ENCODE results near the gene NRN1L. TPM values are rescaled to one million over a fixed set of nuclear protein-coding genes. Genes with fewer than 3 reads are reported as not detected.

The NRN1L gene
- total RNA-seq, 1 experiment from 2014 or later, result 0.58 TPM

GRCh38 chr16:67935101-67935401 is 50.4 kb downstream of the NRN1L start:
- H3K4me1 ChIP-seq (ENCODE audit: insufficient read depth, low read length, poor library complexity, severe bottlenecking), result peaks cover 16% of the 10 kb centered on the region
- H3K27me3 ChIP-seq (replicated peaks; ENCODE audit: insufficient read depth, low read depth, low read length, poor library complexity), result no peaks in the 10 kb centered on the region
- H3K9me3 ChIP-seq (ENCODE audit: low read depth, low read length, poor library complexity, severe bottlenecking), result no peaks in the 10 kb centered on the region
- TF ChIP-seq EZH2 (IDR thresholded peaks at IDR 0.05; ENCODE audit: borderline replicate concordance, low read depth, low read length, poor library complexity, severe bottlenecking), result no peak
- TF ChIP-seq, protein P1, sequence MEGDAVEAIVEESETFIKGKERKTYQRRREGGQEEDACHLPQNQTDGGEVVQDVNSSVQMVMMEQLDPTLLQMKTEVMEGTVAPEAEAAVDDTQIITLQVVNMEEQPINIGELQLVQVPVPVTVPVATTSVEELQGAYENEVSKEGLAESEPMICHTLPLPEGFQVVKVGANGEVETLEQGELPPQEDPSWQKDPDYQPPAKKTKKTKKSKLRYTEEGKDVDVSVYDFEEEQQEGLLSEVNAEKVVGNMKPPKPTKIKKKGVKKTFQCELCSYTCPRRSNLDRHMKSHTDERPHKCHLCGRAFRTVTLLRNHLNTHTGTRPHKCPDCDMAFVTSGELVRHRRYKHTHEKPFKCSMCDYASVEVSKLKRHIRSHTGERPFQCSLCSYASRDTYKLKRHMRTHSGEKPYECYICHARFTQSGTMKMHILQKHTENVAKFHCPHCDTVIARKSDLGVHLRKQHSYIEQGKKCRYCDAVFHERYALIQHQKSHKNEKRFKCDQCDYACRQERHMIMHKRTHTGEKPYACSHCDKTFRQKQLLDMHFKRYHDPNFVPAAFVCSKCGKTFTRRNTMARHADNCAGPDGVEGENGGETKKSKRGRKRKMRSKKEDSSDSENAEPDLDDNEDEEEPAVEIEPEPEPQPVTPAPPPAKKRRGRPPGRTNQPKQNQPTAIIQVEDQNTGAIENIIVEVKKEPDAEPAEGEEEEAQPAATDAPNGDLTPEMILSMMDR (conservative IDR thresholded peaks at IDR 0.05; ENCODE audit: low read depth, low read length), result no peak
- no TSS peak for BruUV-seq (replicated peaks)
- intact Hi-C loops (cut with micrococcal nuclease; ENCODE audit: unreplicated experiment), result no loop called here
- DNase-seq (ENCODE audit: low spot score), result no peak
- POLR2A ChIA-PET (ENCODE audit: low non-redundant PET), result no interaction called here
- H3K27ac ChIP-seq (ENCODE audit: low read depth, low read length, poor library complexity, severe bottlenecking), result peak overlapping the region; percentile 48
- CTCF ChIA-PET, result interaction anchor here (0.7 to 1.5 kb wide), 3 partner anchors 9 to 89 kb away, joined by 3 to 7 read pairs (median 3); partner anchors contain the start of gene NRN1L
- H3K36me3 ChIP-seq (ENCODE audit: insufficient read depth, low read length, poor library complexity, severe bottlenecking), result peaks cover 3% of the 10 kb centered on the region
- peak overlapping the region; percentile 85 for H3K4me3 ChIP-seq (ENCODE audit: low read depth, low read length, poor library complexity, severe bottlenecking)

GRCh38 chr16:67935402-67936123 is 50.9 kb downstream of the NRN1L start:
- DNase-seq (ENCODE audit: low spot score), result peak; percentile 96
- BruUV-seq (replicated peaks), result no TSS peak
- peak overlapping the region; percentile 75 for H3K27ac ChIP-seq (ENCODE audit: low read depth, low read length, poor library complexity, severe bottlenecking)

More at GRCh38 chr16:67935402-67936123, 50.9 kb downstream of the NRN1L start:
- TF ChIP-seq EZH2 (IDR thresholded peaks at IDR 0.05; ENCODE audit: borderline replicate concordance, low read depth, low read length, poor library complexity, severe bottlenecking), result no peak
- TF ChIP-seq, protein P1 (conservative IDR thresholded peaks at IDR 0.05; ENCODE audit: low read depth, low read length), result no peak
- intact Hi-C loops (cut with micrococcal nuclease; ENCODE audit: unreplicated experiment), result no loop called here
- Histone ChIP-seq H3K36me3 (ENCODE audit: insufficient read depth, low read length, poor library complexity, severe bottlenecking) (peaks cover 3% of the 10 kb centered on the region), H3K9me3 (ENCODE audit: low read depth, low read length, poor library complexity, severe bottlenecking) (no peaks in the 10 kb centered on the region), H3K4me1 (ENCODE audit: insufficient read depth, low read length, poor library complexity, severe bottlenecking) (peaks cover 16% of the 10 kb centered on the region), H3K4me3 (ENCODE audit: low read depth, low read length, poor library complexity, severe bottlenecking) (peak overlapping the region; percentile 85), H3K27me3 (replicated peaks; ENCODE audit: insufficient read depth, low read depth, low read length, poor library complexity) (no peaks in the 10 kb centered on the region)
- CTCF ChIA-PET, result interaction anchor here (0.7 to 1.5 kb wide), 3 partner anchors 9 to 89 kb away, joined by 3 to 7 read pairs (median 3); partner anchors contain the start of gene NRN1L
- POLR2A ChIA-PET (ENCODE audit: low non-redundant PET), result interaction anchor here (0.6 kb wide), 1 partner anchor 307 kb away, joined by 8 read pairs; no protein-coding TSS in a partner anchor

Other genes starting within 250 kb of the NRN1L start
- gene CARMIL2, start 239.7 kb upstream of the NRN1L start, total RNA-seq (2021), result 4.4 and 9.5 TPM in 2 replicates
- 45.8 and 48.0 TPM in 2 replicates for gene ACD, start 224.6 kb upstream of the NRN1L start, total RNA-seq (2021)
- 8.6 and 8.7 TPM in 2 replicates for gene PARD6A, start 223.9 kb upstream of the NRN1L start, total RNA-seq (2021)
- 8.5 and 11.2 TPM in 2 replicates for gene ENKD1, start 218.1 kb upstream of the NRN1L start, total RNA-seq (2021)
- gene C16orf86, start 218.1 kb upstream of the NRN1L start, total RNA-seq (2021), result not detected in 2 replicates
- 22.6 and 25.1 TPM in 2 replicates for gene GFOD2, start 165.6 kb upstream of the NRN1L start, total RNA-seq (2021)
- gene RANBP10, start 78.3 kb upstream of the NRN1L start, total RNA-seq (2021), result 27.1 and 28.0 TPM in 2 replicates
- 1.0 and 1.6 TPM in 2 replicates for gene TSNAXIP1, start 78.0 kb upstream of the NRN1L start, total RNA-seq (2021)
- gene THAP11, start 42.6 kb upstream of the NRN1L start, total RNA-seq (2021), result 46.6 and 48.9 TPM in 2 replicates
- gene NUTF2, start 38.0 kb upstream of the NRN1L start, total RNA-seq (2021), result 197 and 217 TPM in 2 replicates
- gene CENPT, start 37.2 kb upstream of the NRN1L start, total RNA-seq (2021), result 52.9 and 62.3 TPM in 2 replicates
- gene EDC4, start 11.8 kb upstream of the NRN1L start, total RNA-seq (2021), result 99.6 and 99.9 TPM in 2 replicates
- gene PSKH1, start 8.4 kb downstream of the NRN1L start, total RNA-seq (2021), result 24.2 and 27.4 TPM in 2 replicates
- 2.9 and 3.2 TPM in 2 replicates for gene CTRL, start 47.0 kb downstream of the NRN1L start, total RNA-seq (2021)
- 21.6 and 24.8 TPM in 2 replicates for gene PSMB10, start 52.0 kb downstream of the NRN1L start, total RNA-seq (2021)
- gene LCAT, start 59.2 kb downstream of the NRN1L start, total RNA-seq (2021), result 15.5 and 17.6 TPM in 2 replicates
- gene SLC12A4, start 83.8 kb downstream of the NRN1L start, total RNA-seq (2021), result 41.9 and 47.6 TPM in 2 replicates
- not detected in 2 replicates for gene DPEP3, start 95.6 kb downstream of the NRN1L start, total RNA-seq (2021)
- not detected in 2 replicates for gene DPEP2, start 114.6 kb downstream of the NRN1L start, total RNA-seq (2021)
- gene DPEP2NB, start 131.0 kb downstream of the NRN1L start, total RNA-seq (2021), result not detected in 2 replicates
- gene DDX28, start 138.3 kb downstream of the NRN1L start, total RNA-seq (2021), result 14.2 and 16.0 TPM in 2 replicates
- gene DUS2, start 138.4 kb downstream of the NRN1L start, total RNA-seq (2021), result 19.7 and 23.5 TPM in 2 replicates
- 53.7 and 56.0 TPM in 2 replicates for gene NFATC3, start 200.5 kb downstream of the NRN1L start, total RNA-seq (2021)